HG02884 (cell line): Measurements from ENCODE around the gene PCDHB4.
"Not testable (repeated sequence)": the region's sequence is repeated elsewhere in the genome, so short reads cannot be mapped to it uniquely, and the experiment has no call there.

ENCODE experiments used
- ATAC-seq: cut with Tn5 transposase; IDR thresholded peaks from one replicate; pipeline ENCODE4 v1.9.1; 2021; ENCODE audit warnings: mild to moderate bottlenecking, moderate library complexity; ENCODE audit not compliant: unreplicated experiment

Gene PCDHB4

DNA sequence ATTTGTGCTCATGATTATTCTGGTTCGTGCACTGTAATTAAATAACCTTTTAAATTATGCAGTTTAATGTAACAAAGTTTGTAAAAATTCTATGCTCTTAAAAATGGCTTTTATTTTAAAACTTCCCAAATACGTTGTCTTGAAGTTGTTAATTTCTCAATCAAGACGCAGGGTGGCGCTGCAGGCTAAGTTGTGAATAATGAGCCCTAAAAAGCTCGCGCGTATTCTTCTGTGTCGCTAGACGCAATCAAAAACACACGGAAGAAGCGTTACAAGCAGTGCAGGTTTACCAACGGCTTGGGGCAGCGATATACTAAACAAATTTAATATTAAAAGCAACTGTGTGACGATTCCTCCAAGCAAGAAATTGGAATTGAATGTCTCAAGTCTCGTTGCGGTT, at the start of gene PCDHB4:
TSS of gene PCDHB4 (plus strand) at position 256 of the 400 bp plus-strand sequence. CDS start 181 bp downstream, outside the sequence.
- no peak for ATAC-seq

DNA sequence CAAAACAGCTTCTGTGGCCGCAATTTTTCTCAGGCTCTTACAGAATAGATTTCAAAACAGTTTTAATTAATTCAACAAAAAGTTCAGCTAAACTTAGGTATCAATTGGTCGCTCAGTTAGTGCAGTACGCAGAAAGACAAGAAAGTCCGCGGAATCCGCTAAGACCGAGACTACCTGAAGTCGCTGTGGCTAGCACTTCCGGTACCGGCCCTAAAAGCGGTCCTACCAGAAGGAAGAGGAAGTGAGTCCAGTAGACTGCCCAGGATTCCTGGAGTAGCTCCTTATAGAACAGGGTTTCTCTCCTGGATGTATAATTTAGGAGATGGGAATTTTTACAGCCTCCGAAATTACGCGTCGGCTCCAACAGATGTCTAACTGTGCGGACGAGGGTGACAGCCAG, 43.8 kb upstream of the PCDHB4 start:
- ATAC-seq: no peak

DNA sequence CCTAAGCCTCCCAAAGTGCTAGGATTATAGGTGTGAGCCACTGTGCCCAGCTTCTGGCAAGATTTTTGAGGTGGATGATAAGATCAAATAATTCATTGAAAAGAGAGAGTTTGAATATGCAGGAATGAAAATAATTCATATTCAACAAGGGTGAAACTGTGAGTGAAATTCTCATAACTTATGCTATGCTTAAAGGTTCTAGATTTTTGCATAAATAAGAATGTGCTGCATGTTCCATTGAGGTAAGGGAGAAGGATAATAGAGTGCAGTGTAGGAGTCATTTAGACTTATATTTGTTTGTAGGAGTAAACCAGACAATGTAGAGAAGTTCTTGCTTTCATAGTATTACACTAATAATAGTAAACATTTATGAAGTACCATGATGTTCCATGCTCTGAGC, 39.4 kb upstream of the PCDHB4 start:
- ATAC-seq: no peak

DNA sequence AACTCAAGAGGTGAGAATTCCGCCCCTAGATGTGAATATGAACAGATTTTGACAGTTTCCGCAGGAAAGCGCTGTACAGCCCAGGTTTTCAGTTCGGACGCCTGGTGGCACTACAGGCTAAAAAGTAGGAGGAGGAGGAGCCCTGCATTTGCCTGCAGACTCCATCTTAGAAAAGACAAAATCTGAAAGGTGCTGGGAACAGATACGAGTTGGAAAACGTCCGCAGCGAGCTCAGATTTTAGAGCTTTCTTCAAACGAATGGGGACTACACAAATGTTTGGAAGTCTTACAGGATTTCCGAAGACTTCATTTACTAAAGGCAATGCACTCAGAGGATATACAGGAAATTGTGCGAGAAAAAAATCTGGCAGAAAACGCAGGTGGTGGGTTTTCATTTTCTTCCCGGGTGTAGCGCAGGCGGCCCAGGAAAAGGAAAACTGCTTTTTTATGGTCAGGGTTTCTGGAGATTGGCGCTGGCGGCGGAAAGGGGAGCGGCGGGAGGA, 37.1 kb upstream of the PCDHB4 start:
- no peak for ATAC-seq

- ATAC-seq: no peak
Measured at GRCh38 chr5:141094481-141095262, 26.9 kb upstream of the PCDHB4 start, which contains the start of gene PCDHB2. PCDHB2 (plus strand) TSS chr5:141094615; CDS start chr5:141094791, 176 bp downstream.

- ATAC-seq: no peak
Measured at GRCh38 chr5:141095263-141095641, 26.4 kb upstream of the PCDHB4 start.

DNA sequence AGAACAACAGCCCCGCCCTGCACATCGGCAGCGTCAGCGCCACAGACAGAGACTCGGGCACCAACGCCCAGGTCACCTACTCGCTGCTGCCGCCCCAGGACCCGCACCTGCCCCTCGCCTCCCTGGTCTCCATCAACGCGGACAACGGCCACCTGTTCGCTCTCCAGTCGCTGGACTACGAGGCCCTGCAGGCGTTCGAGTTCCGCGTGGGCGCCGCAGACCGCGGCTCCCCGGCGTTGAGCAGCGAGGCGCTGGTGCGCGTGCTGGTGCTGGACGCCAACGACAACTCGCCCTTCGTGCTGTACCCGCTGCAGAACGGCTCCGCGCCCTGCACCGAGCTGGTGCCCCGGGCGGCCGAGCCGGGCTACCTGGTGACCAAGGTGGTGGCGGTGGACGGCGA, 25.4 kb upstream of the PCDHB4 start:
- ATAC-seq: not testable (repeated sequence)

DNA sequence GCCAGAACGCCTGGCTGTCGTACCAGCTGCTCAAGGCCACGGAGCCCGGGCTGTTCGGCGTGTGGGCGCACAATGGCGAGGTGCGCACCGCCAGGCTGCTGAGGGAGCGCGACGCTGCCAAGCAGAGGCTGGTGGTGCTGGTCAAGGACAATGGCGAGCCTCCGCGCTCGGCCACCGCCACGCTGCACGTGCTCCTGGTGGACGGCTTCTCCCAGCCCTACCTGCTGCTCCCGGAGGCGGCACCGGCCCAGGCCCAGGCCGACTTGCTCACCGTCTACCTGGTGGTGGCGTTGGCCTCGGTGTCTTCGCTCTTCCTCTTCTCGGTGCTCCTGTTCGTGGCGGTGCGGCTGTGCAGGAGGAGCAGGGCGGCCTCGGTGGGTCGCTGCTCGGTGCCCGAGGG, 25.0 kb upstream of the PCDHB4 start:
- ATAC-seq: not testable (repeated sequence)

DNA sequence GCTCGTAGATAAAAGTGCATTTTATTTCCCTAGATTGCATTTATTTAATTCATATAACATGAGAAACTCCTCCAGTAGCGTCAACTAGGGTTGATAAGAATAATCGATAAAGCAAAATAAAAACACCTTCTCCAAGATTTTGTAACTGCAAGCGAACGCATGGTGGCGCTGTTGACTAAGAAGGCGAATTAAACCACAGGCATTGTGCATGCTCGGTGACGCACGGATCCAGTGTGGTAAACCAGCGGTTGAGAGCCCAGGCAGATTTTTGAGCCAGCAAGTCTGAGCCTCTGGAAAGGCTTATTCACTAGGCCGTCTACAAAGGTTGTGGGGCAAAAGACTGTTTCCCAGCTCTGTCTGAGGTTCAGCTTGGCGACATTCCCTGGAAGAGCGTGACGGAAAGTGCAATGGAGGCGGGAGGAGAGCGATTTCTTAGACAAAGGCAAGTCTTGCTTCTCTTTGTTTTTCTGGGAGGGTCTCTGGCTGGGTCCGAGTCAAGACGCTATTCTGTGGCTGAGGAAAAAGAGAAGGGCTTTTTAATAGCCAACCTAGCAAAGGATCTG, 21.3 kb upstream of the PCDHB4 start, which contains the start of gene PCDHB3:
TSS of gene PCDHB3 (plus strand) at position 231 of the 563 bp plus-strand sequence. CDS start at position 408, 177 bp downstream.
- ATAC-seq: no peak

GRCh38 chr5:141101059-141101458, 20.6 kb upstream of the PCDHB4 start:
- no peak for ATAC-seq

DNA sequence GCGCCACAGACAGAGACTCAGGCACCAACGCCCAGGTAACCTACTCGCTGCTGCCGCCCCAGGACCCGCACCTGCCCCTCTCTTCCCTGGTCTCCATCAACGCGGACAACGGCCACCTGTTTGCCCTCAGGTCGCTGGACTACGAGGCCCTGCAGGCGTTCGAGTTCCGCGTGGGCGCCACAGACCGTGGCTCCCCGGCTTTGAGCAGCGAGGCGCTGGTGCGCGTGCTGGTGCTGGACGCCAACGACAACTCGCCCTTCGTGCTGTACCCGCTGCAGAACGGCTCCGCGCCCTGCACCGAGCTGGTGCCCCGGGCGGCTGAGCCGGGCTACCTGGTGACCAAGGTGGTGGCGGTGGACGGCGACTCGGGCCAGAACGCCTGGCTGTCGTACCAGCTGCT, 19.5 kb upstream of the PCDHB4 start:
- ATAC-seq: not testable (repeated sequence)

GRCh38 chr5:141102471-141102870, 19.1 kb upstream of the PCDHB4 start:
- not testable (repeated sequence) for ATAC-seq

GRCh38 chr5:141105350-141105749, 16.3 kb upstream of the PCDHB4 start:
- no peak for ATAC-seq

DNA sequence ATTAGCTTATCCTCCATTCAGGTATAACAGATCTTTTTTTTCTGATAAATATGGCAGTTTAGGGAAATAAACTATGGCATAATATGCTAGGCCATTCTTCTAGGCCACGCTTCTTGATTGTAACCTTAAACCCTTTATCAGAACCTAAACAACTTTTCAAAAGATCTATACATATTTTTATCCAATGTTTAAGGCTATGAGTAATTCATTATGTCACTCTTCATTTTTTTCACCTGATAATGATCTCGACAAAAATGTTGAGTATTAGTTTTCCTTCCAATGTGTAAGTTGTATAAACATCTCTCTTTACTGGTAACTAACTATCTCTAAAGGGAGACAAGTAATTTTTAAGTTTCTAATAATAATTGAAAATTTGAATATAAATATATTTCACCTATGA, 2.4 kb upstream of the PCDHB4 start:
- no peak for ATAC-seq

- ATAC-seq: no peak
Measured at GRCh38 chr5:141121985-141122384, 367 bp downstream of the PCDHB4 start.

- not testable (repeated sequence) for ATAC-seq
Measured at GRCh38 chr5:141123396-141124135, 1.9 kb downstream of the PCDHB4 start.

GRCh38 chr5:141127305-141127704, 5.7 kb downstream of the PCDHB4 start:
- no peak for ATAC-seq

DNA sequence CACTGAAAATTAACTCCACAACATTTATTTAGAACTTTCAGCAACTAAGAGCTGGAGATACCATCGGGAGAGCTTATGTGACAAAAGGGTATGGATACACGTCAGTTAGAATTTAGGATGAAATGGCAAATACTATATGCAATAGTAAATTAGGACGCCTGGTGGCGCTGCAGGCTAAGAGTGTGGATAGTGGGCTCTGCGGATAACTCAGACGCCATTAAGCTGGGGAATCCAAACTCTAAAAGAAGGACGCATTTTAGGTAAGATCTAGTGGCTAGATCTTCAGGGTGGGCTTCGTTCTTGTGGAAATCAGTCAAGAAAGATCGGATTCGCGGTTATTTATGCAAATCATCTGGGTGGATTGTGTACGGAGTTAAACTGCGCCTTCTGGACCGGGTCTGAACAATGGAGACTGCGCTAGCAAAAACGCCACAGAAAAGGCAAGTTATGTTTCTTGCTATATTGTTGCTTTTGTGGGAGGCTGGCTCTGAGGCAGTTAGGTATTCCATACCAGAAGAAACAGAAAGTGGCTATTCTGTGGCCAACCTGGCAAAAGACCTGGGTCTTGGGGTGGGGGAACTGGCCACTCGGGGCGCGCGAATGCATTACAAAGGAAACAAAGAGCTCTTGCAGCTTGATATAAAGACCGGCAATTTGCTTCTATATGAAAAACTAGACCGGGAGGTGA, 13.6 kb downstream of the PCDHB4 start, which contains the start of gene PCDHB5:
TSS of gene PCDHB5 (plus strand) at position 177 of the 688 bp plus-strand sequence. CDS start at position 406, 229 bp downstream.
- ATAC-seq: no peak

- ATAC-seq: no peak
Measured at GRCh38 chr5:141135718-141136266, 14.2 kb downstream of the PCDHB4 start.

DNA sequence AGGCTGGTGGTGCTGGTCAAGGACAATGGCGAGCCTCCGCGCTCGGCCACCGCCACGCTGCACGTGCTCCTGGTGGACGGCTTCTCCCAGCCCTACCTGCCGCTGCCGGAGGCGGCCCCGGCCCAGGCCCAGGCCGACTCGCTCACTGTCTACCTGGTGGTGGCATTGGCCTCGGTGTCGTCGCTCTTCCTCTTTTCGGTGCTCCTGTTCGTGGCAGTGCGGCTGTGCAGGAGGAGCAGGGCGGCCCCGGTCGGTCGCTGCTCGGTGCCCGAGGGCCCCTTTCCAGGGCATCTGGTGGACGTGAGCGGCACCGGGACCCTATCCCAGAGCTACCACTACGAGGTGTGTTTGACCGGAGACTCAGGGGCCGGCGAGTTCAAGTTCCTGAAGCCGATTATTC, 15.7 kb downstream of the PCDHB4 start:
- not testable (repeated sequence) for ATAC-seq
